HCT116 (cell line): ENCODE data around the gene RNF41. TPM values are rescaled to one million over a fixed set of nuclear protein-coding genes. Genes with fewer than 3 reads are reported as not detected.

Experiments
- ATAC-seq: fragments of 200-7000 bp; cut with Tn5 transposase; 2 replicates; pipeline ENCODE4 v1.9.1; 2020; ENCODE audit warnings: mild to moderate bottlenecking, moderate library complexity
- BruUV-seq: library from RNA; stranded (reverse); fragments of 400-500 nt; replicated peaks from 2 replicates; lab custom pipeline; 2021; lab: Mats Ljungman, UMichigan
- CTCF ChIA-PET: fragments of 300-600 bp; sonication (Branson Sonifier 250); formaldehyde crosslinking; loops from one replicate; lab custom pipeline; 2021; ENCODE audit warnings: antibody characterized with exemption; lab: Charles Lee
- POLR2A ChIA-PET: fragments of 300-600, 350-600 bp; sonication (Branson Sonifier 250); formaldehyde crosslinking; loops from one replicate; lab custom pipeline; 2021; ENCODE audit warnings: antibody characterized with exemption; lab: Charles Lee
- RAD21 ChIA-PET, 2 experiments: fragments of 300-600 bp; sonication (Branson Sonifier 250); formaldehyde crosslinking; loops; one replicate each; lab custom pipeline; 2023; ENCODE audit warnings: low total read pairs in 2 of 2; ENCODE audit not compliant: uncharacterized antibody in 2 of 2, unreplicated experiment in 2 of 2, low non-redundant PET in 1 of 2; lab: Charles Lee
- DNase-seq: peaks from one replicate; pipeline ENCODE4 v3.0.0-alpha.2; 2010; ENCODE audit warnings: low read depth, low spot score
- H2AFZ ChIP-seq: fragments of 200-600 bp; shearing (Covaris generic), sonication (generic); 2 replicates; pipeline ENCODE4 v1.6.1; 2017; ENCODE audit warnings: low read depth, mixed run types, mixed read lengths, antibody characterized with exemption, low read length; ENCODE audit not compliant: poor library complexity, severe bottlenecking
- H3K27ac ChIP-seq: 2 replicates; pipeline ENCODE4 v1.5.1; 2012; ENCODE audit warnings: low read depth, low read length
- H3K27me3 ChIP-seq: fragments of 200-600 bp; sonication (generic); 2 replicates; pipeline ENCODE4 v1.6.1; 2016; ENCODE audit warnings: mixed run types, low read length, mixed read lengths; ENCODE audit not compliant: insufficient read depth
- H3K36me3 ChIP-seq, 2 experiments: fragments of 200-500 bp in 1 of 2; fragments of 200-600 bp in 1 of 2; sonication (Bioruptor generic) in 1 of 2; sonication (generic) in 1 of 2; 2 replicates each; pipeline versions ENCODE4 v1.5.1 to v1.6.1; 2014 to 2016; ENCODE audit warnings: low read length in 2 of 2, inconsistent platforms in 1 of 2, mixed read lengths in 1 of 2, mixed run types in 1 of 2; ENCODE audit not compliant: insufficient read depth in 2 of 2, control insufficient read depth in 1 of 2
- H3K4me1 ChIP-seq, 2 experiments: fragments of 200-600 bp in 1 of 2; sonication (generic) in 1 of 2; 2 replicates each; pipeline versions ENCODE4 v1.5.1 to v1.6.1; 2012 to 2017; ENCODE audit warnings: low read length in 2 of 2, inconsistent platforms in 1 of 2, mild to moderate bottlenecking in 1 of 2, mixed read lengths in 1 of 2, mixed run types in 1 of 2, moderate library complexity in 1 of 2; ENCODE audit not compliant: insufficient read depth in 2 of 2, control insufficient read depth in 1 of 2
- H3K4me2 ChIP-seq: fragments of 200-600 bp; sonication (generic); 2 replicates; pipeline ENCODE4 v1.6.1; 2017; ENCODE audit warnings: mixed run types, low read length, mixed read lengths
- H3K4me3 ChIP-seq, 2 experiments: fragments of 200-600 bp in 1 of 2; sonication (generic) in 1 of 2; replicated peaks in 1 of 2; 2 replicates each; pipeline ENCODE4 v1.5.1; 2011 to 2016; ENCODE audit warnings: low read length in 2 of 2, control low read depth in 1 of 2, low read depth in 1 of 2, mild to moderate bottlenecking in 1 of 2, mixed read lengths in 1 of 2, mixed run types in 1 of 2
- H3K79me2 ChIP-seq: fragments of 200-600 bp; sonication (generic); 2 replicates; pipeline ENCODE4 v1.6.1; 2017; ENCODE audit warnings: mild to moderate bottlenecking, mixed run types, low read length, moderate library complexity, mixed read lengths; ENCODE audit not compliant: insufficient read depth
- H3K9ac ChIP-seq: fragments of 200-600 bp; sonication (generic); 2 replicates; pipeline ENCODE4 v1.6.1; 2016; ENCODE audit warnings: low read length, mixed read lengths
- H3K9me2 ChIP-seq: fragments of 200-600 bp; sonication (generic), shearing (Covaris generic); 2 replicates; pipeline ENCODE4 v1.6.1; 2017; ENCODE audit warnings: mixed run types, mild to moderate bottlenecking, moderate library complexity; ENCODE audit not compliant: insufficient read depth
- H3K9me3 ChIP-seq, 2 experiments: fragments of 200-500 bp in 1 of 2; fragments of 200-600 bp in 1 of 2; sonication (Bioruptor generic) in 1 of 2; sonication (generic) in 1 of 2; 2 replicates each; pipeline ENCODE4 v1.6.1; 2014 to 2017; ENCODE audit warnings: low read length in 2 of 2, mixed read lengths in 2 of 2, inconsistent platforms in 1 of 2, low read depth in 1 of 2, mild to moderate bottlenecking in 1 of 2, mixed run types in 1 of 2, moderate library complexity in 1 of 2; ENCODE audit not compliant: control insufficient read depth in 1 of 2, insufficient read depth in 1 of 2
- H4K20me1 ChIP-seq: fragments of 200-600 bp; sonication (generic), shearing (Covaris generic); 2 replicates; pipeline ENCODE4 v1.6.1; 2017; ENCODE audit warnings: mixed run types, mild to moderate bottlenecking, moderate library complexity; ENCODE audit not compliant: insufficient read depth
- ATF3 ChIP-seq: IDR thresholded peaks from 2 replicates; pipeline ENCODE4 v1.6.1; 2012
- CBX3 ChIP-seq: IDR thresholded peaks from 2 replicates; pipeline ENCODE4 v1.6.1; 2012; ENCODE audit warnings: low read depth
- CTCF ChIP-seq, 3 experiments: fragments of 200-600 bp in 1 of 3; sonication (generic) in 1 of 3; IDR thresholded peaks in 2 of 3; conservative IDR thresholded peaks in 1 of 3; 2 replicates each; pipeline ENCODE4 v1.5.1; 2012 to 2017; ENCODE audit warnings: low read depth in 2 of 3, low read length in 2 of 3, antibody characterized with exemption in 1 of 3, borderline replicate concordance in 1 of 3, control low read depth in 1 of 3, mild to moderate bottlenecking in 1 of 3, mixed read lengths in 1 of 3, mixed run types in 1 of 3, moderate library complexity in 1 of 3; ENCODE audit not compliant: insufficient read depth in 1 of 3
- EGR1 ChIP-seq: IDR thresholded peaks from 2 replicates; pipeline ENCODE4 v1.6.1; 2012; ENCODE audit warnings: low read depth
- JUND ChIP-seq: IDR thresholded peaks from 2 replicates; pipeline ENCODE4 v1.6.1; 2012
- MAX ChIP-seq: IDR thresholded peaks from 2 replicates; pipeline ENCODE4 v1.6.1; 2012
- POLR2AphosphoS5 ChIP-seq: IDR thresholded peaks from 2 replicates; pipeline ENCODE4 v1.6.1; 2011; ENCODE audit warnings: mild to moderate bottlenecking, low read depth, low read length, moderate library complexity
- REST ChIP-seq: IDR thresholded peaks from 2 replicates; pipeline ENCODE4 v1.6.1; 2012; ENCODE audit warnings: low read depth
- SIN3A ChIP-seq: IDR thresholded peaks from 2 replicates; pipeline ENCODE4 v1.6.1; 2012; ENCODE audit warnings: low read depth
- SP1 ChIP-seq: IDR thresholded peaks from 2 replicates; pipeline ENCODE4 v1.6.1; 2012; ENCODE audit warnings: low read depth
- YY1 ChIP-seq: IDR thresholded peaks from 2 replicates; pipeline ENCODE4 v1.6.1; 2011; ENCODE audit warnings: low read length, low read depth, moderate library complexity, mild to moderate bottlenecking; ENCODE audit not compliant: insufficient replicate concordance; ENCODE audit errors: extremely low read depth
- ZFX ChIP-seq: fragments of 450-650 bp; IDR thresholded peaks from 2 replicates; pipeline ENCODE4 v1.6.1; 2017
- intact Hi-C: fragments of 100-400 bp; cut with micrococcal nuclease; formaldehyde crosslinking; loops from 2 replicates; pipeline ENCODE4 v1.10.0; 2022
- total RNA-seq: library from RNA; stranded (reverse); gene quantifications from one replicate; pipeline ENCODE4 v1.2.1, GENCODE V29; 2021; ENCODE audit not compliant: unreplicated experiment

The RNF41 gene
- total RNA-seq, 1 experiment from 2014 or later: 40.6 TPM

GRCh38 chr12:56178347-56178746 lies 43.4 kb downstream of the RNF41 start:
- ChIA-PET CTCF (interaction anchor here (0.8 kb wide), 1 partner anchor 10 kb away, joined by 3 read pairs; the partner anchor contains the start of gene SMARCC2), POLR2A (no interaction called here), RAD21 (no interaction called here)
- H3K4me2 ChIP-seq: no peak overlapping the region
- intact Hi-C loops: no loop called here
- H3K36me3 ChIP-seq: peaks cover 50 to 57% of the 10 kb centered on the region in 2 experiments
- no peaks in the 10 kb centered on the region for H3K27me3 ChIP-seq
- H4K20me1 ChIP-seq: no peaks in the 10 kb centered on the region
- 0 out of 2 replicates have a peak, but pooled peaks have one; percentile 14 for TF ChIP-seq POLR2AphosphoS5
- no peak for TF ChIP-seq EGR1
- no peak for TF ChIP-seq CBX3
- TF ChIP-seq CTCF (IDR thresholded peaks at IDR 0.05 in 2 of 3, conservative IDR thresholded peaks at IDR 0.05 in 1 of 3; ENCODE audit: borderline replicate concordance in 1 of 3, insufficient read depth in 1 of 3, low read depth in 2 of 3, low read length in 2 of 3): no peak
- BruUV-seq: no TSS peak
- no peaks in the 10 kb centered on the region for H3K79me2 ChIP-seq
- DNase-seq: no peak
- H3K4me1 ChIP-seq: no peaks in the 10 kb centered on the region
- H2AFZ ChIP-seq: no peak overlapping the region
- ATAC-seq: no peak
- no peak overlapping the region for H3K4me3 ChIP-seq
- no peak overlapping the region for H3K9ac ChIP-seq
- H3K27ac ChIP-seq: no peak overlapping the region
- no peaks in the 10 kb centered on the region for H3K9me3 ChIP-seq
- H3K9me2 ChIP-seq: no peaks in the 10 kb centered on the region

- Histone ChIP-seq H4K20me1 (no peaks in the 10 kb centered on the region), H3K4me3 (no peak overlapping the region), H3K27ac (no peak overlapping the region), H3K27me3 (no peaks in the 10 kb centered on the region), H3K79me2 (no peaks in the 10 kb centered on the region), H3K36me3 (peaks cover 42 to 48% of the 10 kb centered on the region in 2 experiments), H2AFZ (no peak overlapping the region), H3K9me2 (no peaks in the 10 kb centered on the region), H3K4me1 (no peaks in the 10 kb centered on the region), H3K9me3 (no peaks in the 10 kb centered on the region), H3K9ac (no peak overlapping the region), H3K4me2 (no peak overlapping the region)
- intact Hi-C loops: no loop called here
- ATAC-seq (no peak), DNase-seq (no peak)
- BruUV-seq: no TSS peak
- ChIA-PET RAD21 (no interaction called here), CTCF (no interaction called here), POLR2A (no interaction called here)
- TF ChIP-seq SP1 (no peak), MAX (no peak), ZFX (no peak), SIN3A (no peak), CTCF (IDR thresholded peaks at IDR 0.05 in 2 of 3, conservative IDR thresholded peaks at IDR 0.05 in 1 of 3; ENCODE audit: borderline replicate concordance in 1 of 3, insufficient read depth in 1 of 3, low read depth in 2 of 3, low read length in 2 of 3) (no peak), ATF3 (no peak), REST (no peak), JUND (no peak), YY1 (no peak)
These were observed 48.9 kb downstream of the RNF41 start for GRCh38 chr12:56172839-56173238.
